Thoracic aorta (tissue), 2 donors: Measurements from ENCODE around the gene MTM1. TPM values are rescaled to one million over a fixed set of nuclear protein-coding genes. Genes with fewer than 3 reads are reported as not detected.

Source experiments
- ATAC-seq: fragments of 150-250 bp; one replicate; pipeline ENCODE4 v1.8.0; 2017; ENCODE audit warnings: low read depth; ENCODE audit not compliant: insufficient number of reproducible peaks, low FRiP score
- DNase-seq: peaks from one replicate; pipeline ENCODE4 v3.0.0-alpha.2; 2020; ENCODE audit warnings: low spot score
- H3K27ac ChIP-seq, 2 donors: fragments of 200-600 bp; sonication (generic); 1 replicate in 1 of 2; 2 replicates in 1 of 2; pipeline ENCODE4 v1.5.1; 2016; ENCODE audit warnings: mild to moderate bottlenecking in 2 of 2, moderate library complexity in 2 of 2
- H3K27me3 ChIP-seq: fragments of 200-600 bp; sonication (generic); replicated peaks from 2 replicates; pipeline ENCODE4 v1.6.0; 2016; ENCODE audit warnings: mild to moderate bottlenecking; ENCODE audit not compliant: insufficient read depth
- H3K36me3 ChIP-seq: fragments of 200-600 bp; sonication (generic); one replicate; pipeline ENCODE4 v1.5.1; 2016
- H3K4me1 ChIP-seq, 2 donors: fragments of 200-600 bp; sonication (generic); 1 replicate in 1 of 2; 2 replicates in 1 of 2; pipeline versions ENCODE4 v1.5.1 to v1.6.0; 2016; ENCODE audit warnings: low read depth in 2 of 2, mild to moderate bottlenecking in 1 of 2; ENCODE audit not compliant: control insufficient read depth in 1 of 2
- H3K4me3 ChIP-seq: fragments of 200-600 bp; sonication (generic); 2 replicates; pipeline ENCODE4 v1.5.1; 2016; ENCODE audit warnings: mild to moderate bottlenecking
- H3K9me3 ChIP-seq: fragments of 200-600 bp; sonication (generic); 2 replicates; pipeline ENCODE4 v1.5.1; 2016
- total RNA-seq, 2 donors: library from RNA; depleted of rRNA; stranded (reverse); fragments of >200 nt; gene quantifications; one replicate each; pipeline versions ENCODE4 v1.1.0 to v1.2.3, GENCODE V29; 2016
- TF ChIP-seq, protein P1 (sequence below): fragments of 200-600 bp; sonication (generic); IDR thresholded peaks from one replicate; pipeline ENCODE4 v1.5.1; 2019; ENCODE audit warnings: antibody characterized with exemption

The MTM1 gene
- total RNA-seq, 2 donors from 2014 or later = 18.8 to 21.4 TPM

DNA sequence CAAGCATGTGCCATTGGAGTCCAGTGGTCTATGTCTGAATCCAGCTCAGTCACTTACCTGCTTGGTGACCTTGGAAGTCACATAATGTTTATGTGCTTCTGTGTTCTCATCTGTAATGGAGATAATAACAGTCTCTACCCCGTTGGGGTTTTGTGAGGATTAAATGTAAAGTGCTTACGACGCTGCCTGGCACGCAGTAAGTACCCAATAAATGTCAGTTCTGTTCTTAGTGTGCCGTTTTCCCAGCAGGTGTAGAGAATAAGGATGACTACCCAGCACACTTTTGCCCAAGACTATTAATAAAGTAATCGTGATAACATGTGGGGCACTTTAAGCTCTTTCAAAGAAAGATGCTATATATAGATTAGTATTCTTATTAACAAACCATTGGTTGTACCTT, 56.7 kb downstream of the MTM1 start:
- ATAC-seq (no peak), DNase-seq (no peak)
- no peak overlapping the region for H3K27ac ChIP-seq
- H3K4me3 ChIP-seq = no peak overlapping the region
- TF ChIP-seq, protein P1, sequence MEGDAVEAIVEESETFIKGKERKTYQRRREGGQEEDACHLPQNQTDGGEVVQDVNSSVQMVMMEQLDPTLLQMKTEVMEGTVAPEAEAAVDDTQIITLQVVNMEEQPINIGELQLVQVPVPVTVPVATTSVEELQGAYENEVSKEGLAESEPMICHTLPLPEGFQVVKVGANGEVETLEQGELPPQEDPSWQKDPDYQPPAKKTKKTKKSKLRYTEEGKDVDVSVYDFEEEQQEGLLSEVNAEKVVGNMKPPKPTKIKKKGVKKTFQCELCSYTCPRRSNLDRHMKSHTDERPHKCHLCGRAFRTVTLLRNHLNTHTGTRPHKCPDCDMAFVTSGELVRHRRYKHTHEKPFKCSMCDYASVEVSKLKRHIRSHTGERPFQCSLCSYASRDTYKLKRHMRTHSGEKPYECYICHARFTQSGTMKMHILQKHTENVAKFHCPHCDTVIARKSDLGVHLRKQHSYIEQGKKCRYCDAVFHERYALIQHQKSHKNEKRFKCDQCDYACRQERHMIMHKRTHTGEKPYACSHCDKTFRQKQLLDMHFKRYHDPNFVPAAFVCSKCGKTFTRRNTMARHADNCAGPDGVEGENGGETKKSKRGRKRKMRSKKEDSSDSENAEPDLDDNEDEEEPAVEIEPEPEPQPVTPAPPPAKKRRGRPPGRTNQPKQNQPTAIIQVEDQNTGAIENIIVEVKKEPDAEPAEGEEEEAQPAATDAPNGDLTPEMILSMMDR = no peak
- no peaks in the 10 kb centered on the region for H3K9me3 ChIP-seq
- no peaks in the 10 kb centered on the region for H3K36me3 ChIP-seq
- H3K27me3 ChIP-seq = no peaks in the 10 kb centered on the region
- no peaks in the 10 kb centered on the region for H3K4me1 ChIP-seq

DNA sequence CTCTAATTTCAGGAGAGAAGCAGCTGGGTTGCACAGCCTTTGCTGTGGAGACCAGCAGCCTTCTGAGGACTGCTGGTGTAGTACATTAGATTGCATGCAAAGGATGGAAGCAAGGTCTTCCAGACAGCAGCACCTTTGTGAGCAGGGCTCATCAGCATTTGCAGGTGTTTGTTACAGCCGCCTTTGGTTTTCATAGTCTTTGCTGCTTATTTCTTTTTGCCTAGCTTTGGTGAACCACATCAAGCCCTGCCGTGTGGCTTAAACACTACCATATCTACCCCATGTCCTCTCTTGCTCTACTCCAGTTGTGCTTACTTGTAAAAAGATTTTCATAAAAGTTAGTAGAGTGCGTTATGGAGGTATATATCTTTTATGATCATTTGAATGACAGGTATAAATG, 57.5 kb downstream of the MTM1 start:
- DNase-seq (no peak), ATAC-seq (no peak)
- Histone ChIP-seq H3K27me3 (no peaks in the 10 kb centered on the region), H3K36me3 (no peaks in the 10 kb centered on the region), H3K4me3 (no peak overlapping the region), H3K4me1 (no peaks in the 10 kb centered on the region), H3K27ac (no peak overlapping the region), H3K9me3 (no peaks in the 10 kb centered on the region)
- TF ChIP-seq, protein P1 = no peak

DNA sequence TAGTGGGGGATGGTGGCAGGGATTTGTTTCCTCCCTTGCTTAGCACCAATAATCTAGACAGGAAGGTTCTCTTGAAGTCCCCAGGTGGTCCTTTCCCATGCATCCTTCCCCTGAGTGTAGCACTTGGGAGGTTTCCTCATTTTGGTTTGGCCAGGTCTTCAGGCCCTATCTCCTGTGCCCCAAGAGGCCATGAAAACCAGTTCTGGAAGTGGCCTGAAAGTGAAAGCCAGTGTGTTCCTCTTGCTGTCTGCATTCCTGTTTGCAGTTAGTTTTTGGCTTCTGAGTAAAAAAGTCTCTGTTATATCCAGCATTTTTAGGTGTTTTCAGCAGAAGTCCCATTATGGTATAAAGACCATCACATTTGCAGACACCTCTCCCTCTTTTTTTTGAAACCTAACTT, 59.5 kb downstream of the MTM1 start:
- Histone ChIP-seq H3K27ac (no peak overlapping the region), H3K4me1 (no peaks in the 10 kb centered on the region), H3K4me3 (no peak overlapping the region), H3K36me3 (peaks cover 4% of the 10 kb centered on the region), H3K27me3 (no peaks in the 10 kb centered on the region), H3K9me3 (no peaks in the 10 kb centered on the region)
- TF ChIP-seq, protein P1 = no peak
- DNase-seq (no peak), ATAC-seq (no peak)

DNA sequence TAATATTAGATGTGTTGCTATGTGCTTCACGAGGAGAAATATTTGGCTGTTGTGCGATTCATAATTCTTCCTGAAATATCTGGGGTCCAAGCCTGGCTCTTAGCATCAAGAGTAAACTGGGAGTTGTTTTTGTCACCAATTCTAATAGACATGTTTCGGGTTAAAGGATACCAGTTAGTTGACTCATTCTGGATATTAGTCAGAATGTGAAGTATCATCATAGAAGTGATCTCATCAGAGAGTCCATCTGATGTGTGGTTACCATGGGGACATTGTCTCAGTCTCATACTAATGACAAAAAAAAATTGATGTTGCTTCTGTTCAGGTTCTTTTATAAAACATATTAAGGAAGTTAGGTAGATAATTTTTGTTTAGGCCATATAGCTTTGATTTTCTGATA, 67.5 kb downstream of the MTM1 start:
- H3K9me3 ChIP-seq = no peaks in the 10 kb centered on the region
- DNase-seq (no peak), ATAC-seq (no peak)
- no peaks in the 10 kb centered on the region for H3K27me3 ChIP-seq
- no peak overlapping the region for H3K27ac ChIP-seq
- TF ChIP-seq, protein P1 = no peak
- no peaks in the 10 kb centered on the region for H3K4me1 ChIP-seq
- peaks cover 4% of the 10 kb centered on the region for H3K36me3 ChIP-seq
- no peak overlapping the region for H3K4me3 ChIP-seq

DNA sequence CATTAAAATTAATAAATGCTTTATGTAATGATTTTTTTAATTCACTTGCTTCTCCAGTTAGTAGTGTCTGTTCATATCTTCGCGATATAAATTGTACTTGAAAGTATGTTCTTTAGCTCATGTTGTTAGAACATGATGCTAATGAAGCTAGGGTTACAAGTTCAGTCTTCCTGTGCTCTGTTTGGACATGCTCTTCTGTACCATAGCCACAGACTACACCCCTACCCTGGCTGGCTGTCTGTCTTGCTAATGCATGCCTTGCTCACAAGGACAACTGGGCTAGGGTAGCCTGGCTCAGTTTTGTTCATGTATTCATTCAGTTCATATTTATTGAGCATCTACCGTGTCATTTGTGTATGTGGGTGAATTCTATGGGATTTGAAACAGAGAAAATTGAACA, 74.0 kb downstream of the MTM1 start:
- DNase-seq (no peak), ATAC-seq (no peak)
- Histone ChIP-seq H3K27me3 (no peaks in the 10 kb centered on the region), H3K9me3 (no peaks in the 10 kb centered on the region), H3K27ac (no peak overlapping the region), H3K4me1 (no peaks in the 10 kb centered on the region), H3K4me3 (no peak overlapping the region), H3K36me3 (no peaks in the 10 kb centered on the region)
- TF ChIP-seq, protein P1 = no peak
